ENCODE measurements around the gene SORCS1.

DNA sequence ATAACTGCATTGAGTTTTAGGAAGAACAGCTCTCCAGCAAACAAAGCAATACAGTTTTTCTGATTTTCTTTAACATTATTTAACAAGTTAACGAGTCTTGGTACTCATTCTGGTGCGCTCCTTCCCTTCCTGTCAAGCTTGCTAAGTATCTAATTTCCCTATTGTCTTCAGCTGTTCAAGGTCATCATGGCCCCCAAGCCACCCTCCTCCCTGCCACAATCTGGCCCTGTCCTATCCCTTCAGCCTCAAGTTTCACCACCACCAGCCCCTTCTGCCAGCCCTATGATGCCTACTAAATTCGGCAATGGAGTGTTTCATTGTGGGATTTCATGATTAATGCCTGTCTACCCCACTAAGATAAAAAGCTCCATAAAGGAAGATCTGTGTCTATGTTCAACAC is 121.0 kb downstream of the SORCS1 start:
- TF ChIP-seq, protein P1, sequence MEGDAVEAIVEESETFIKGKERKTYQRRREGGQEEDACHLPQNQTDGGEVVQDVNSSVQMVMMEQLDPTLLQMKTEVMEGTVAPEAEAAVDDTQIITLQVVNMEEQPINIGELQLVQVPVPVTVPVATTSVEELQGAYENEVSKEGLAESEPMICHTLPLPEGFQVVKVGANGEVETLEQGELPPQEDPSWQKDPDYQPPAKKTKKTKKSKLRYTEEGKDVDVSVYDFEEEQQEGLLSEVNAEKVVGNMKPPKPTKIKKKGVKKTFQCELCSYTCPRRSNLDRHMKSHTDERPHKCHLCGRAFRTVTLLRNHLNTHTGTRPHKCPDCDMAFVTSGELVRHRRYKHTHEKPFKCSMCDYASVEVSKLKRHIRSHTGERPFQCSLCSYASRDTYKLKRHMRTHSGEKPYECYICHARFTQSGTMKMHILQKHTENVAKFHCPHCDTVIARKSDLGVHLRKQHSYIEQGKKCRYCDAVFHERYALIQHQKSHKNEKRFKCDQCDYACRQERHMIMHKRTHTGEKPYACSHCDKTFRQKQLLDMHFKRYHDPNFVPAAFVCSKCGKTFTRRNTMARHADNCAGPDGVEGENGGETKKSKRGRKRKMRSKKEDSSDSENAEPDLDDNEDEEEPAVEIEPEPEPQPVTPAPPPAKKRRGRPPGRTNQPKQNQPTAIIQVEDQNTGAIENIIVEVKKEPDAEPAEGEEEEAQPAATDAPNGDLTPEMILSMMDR (IDR thresholded peaks at IDR 0.05; ENCODE audit: low read length): no peak
- no peak for TF ChIP-seq EZH2 (IDR thresholded peaks at IDR 0.05; ENCODE audit: borderline replicate concordance, low read length)
